NB4 (cell line): Measurements from ENCODE around the gene AP5M1.

Source experiments
- CTCF ChIP-seq: IDR thresholded peaks from one replicate; pipeline ENCODE4 v1.5.1; 2012; ENCODE audit warnings: low read depth, low read length
- POLR2A ChIP-seq: IDR thresholded peaks from 2 replicates; pipeline ENCODE4 v1.6.1; 2011; ENCODE audit warnings: mild to moderate bottlenecking; ENCODE audit not compliant: insufficient read length; ENCODE audit errors: extremely low read depth

GRCh38 chr14:57295239-57295638, 26.5 kb downstream of the AP5M1 start:
- no peak for TF ChIP-seq CTCF
- TF ChIP-seq POLR2A: no peak
